HepG2 (cell line): ENCODE data around the gene AUTS2. TPM values are rescaled to one million over a fixed set of nuclear protein-coding genes. Genes with fewer than 3 reads are reported as not detected.

ENCODE experiments used
- ATAC-seq: fragments of 200-7000 bp; cut with Tn5 transposase; 3 replicates; pipeline ENCODE4 v1.9.1; 2020; ENCODE audit warnings: mild to moderate bottlenecking, moderate library complexity
- BruUV-seq: library from RNA; stranded (reverse); fragments of 400-500 nt; replicated peaks from 2 replicates; lab custom pipeline; 2021; lab: Mats Ljungman, UMichigan
- CTCF ChIA-PET: fragments of 300-600 bp; formaldehyde crosslinking; extraction: SDS; loops from one replicate; lab custom pipeline; 2021; ENCODE audit warnings: low total read pairs, inconsistent platforms, low intra/inter-chr PET ratio; lab: Yijun Ruan, JAX
- POLR2A ChIA-PET: fragments of 350-600 bp; sonication (Branson Sonifier 250); formaldehyde crosslinking; loops from one replicate; lab custom pipeline; 2020; ENCODE audit warnings: antibody characterized with exemption, inconsistent platforms; lab: Yijun Ruan, JAX
- DNase-seq: peaks from one replicate; pipeline ENCODE4 v3.0.0-alpha.2; 2015; ENCODE audit warnings: low spot score
- FAIRE-seq: peaks from 3 replicates; lab custom pipeline; 2011; peaks lifted over from hg19 to GRCh38; lab: Jason Lieb, UNC
- H2AFZ ChIP-seq: one replicate; pipeline ENCODE4 v1.6.1; 2011; ENCODE audit warnings: low read length, inconsistent platforms
- H3K27ac ChIP-seq: fragments of 300-600 bp; 3 replicates; pipeline ENCODE4 v1.8.0; 2011; ENCODE audit warnings: mixed run types, mild to moderate bottlenecking, mixed read lengths, low read length, inconsistent platforms; ENCODE audit not compliant: insufficient read depth; ENCODE audit errors: extremely low read length
- H3K27me3 ChIP-seq, 2 experiments: fragments of 200-600 bp in 1 of 2; 2 replicates in 1 of 2; 3 replicates in 1 of 2; pipeline versions ENCODE4 v1.6.0 to v1.8.0; 2011; ENCODE audit warnings: low read length in 2 of 2, mild to moderate bottlenecking in 2 of 2, moderate library complexity in 2 of 2, inconsistent platforms in 1 of 2; ENCODE audit not compliant: insufficient read depth in 2 of 2, control insufficient read depth in 1 of 2
- H3K36me3 ChIP-seq, 2 experiments: fragments of 200-600 bp in 1 of 2; replicated peaks in 1 of 2; 2 replicates in 1 of 2; 3 replicates in 1 of 2; pipeline versions ENCODE4 v1.5.1 to v1.8.0; 2011; ENCODE audit warnings: low read length in 2 of 2, inconsistent platforms in 1 of 2; ENCODE audit not compliant: insufficient read depth in 2 of 2, control insufficient read depth in 1 of 2
- H3K4me1 ChIP-seq: 2 replicates; pipeline ENCODE4 v1.5.1; 2012; ENCODE audit warnings: low read length, inconsistent platforms; ENCODE audit not compliant: insufficient read depth
- H3K4me2 ChIP-seq: 2 replicates; pipeline ENCODE4 v1.6.0; 2011; ENCODE audit warnings: low read depth, low read length, inconsistent platforms
- H3K4me3 ChIP-seq, 3 experiments: fragments of 200-600 bp in 1 of 3; sonication (generic), shearing (Covaris generic) in 1 of 3; replicated peaks in 1 of 3; 2 replicates each; pipeline ENCODE4 v1.5.1; 2011 to 2016; ENCODE audit warnings: low read length in 3 of 3, inconsistent platforms in 2 of 3, low read depth in 2 of 3, mild to moderate bottlenecking in 2 of 3, control low read depth in 1 of 3, mixed read lengths in 1 of 3; ENCODE audit not compliant: insufficient read depth in 1 of 3
- H3K79me2 ChIP-seq: one replicate; pipeline ENCODE4 v1.6.1; 2011; ENCODE audit warnings: low read length, inconsistent platforms; ENCODE audit not compliant: insufficient read depth
- H3K9ac ChIP-seq: 2 replicates; pipeline ENCODE4 v1.6.0; 2011; ENCODE audit warnings: mild to moderate bottlenecking, low read depth, low read length, inconsistent platforms; ENCODE audit not compliant: insufficient read depth
- H3K9me3 ChIP-seq: 2 replicates; pipeline ENCODE4 v1.5.1; 2012; ENCODE audit warnings: mild to moderate bottlenecking, low read length
- H4K20me1 ChIP-seq: 2 replicates; pipeline ENCODE4 v1.6.0; 2011; ENCODE audit warnings: inconsistent platforms, mild to moderate bottlenecking, low read length, moderate library complexity; ENCODE audit not compliant: insufficient read depth
- ERF ChIP-seq: IDR thresholded peaks from 2 replicates; pipeline ENCODE4 v1.6.1; 2018; ENCODE audit warnings: missing biosample characterization, missing genetic modification reagents
- HDAC6 ChIP-seq: fragments of 200-600 bp; sonication (generic); IDR thresholded peaks from 2 replicates; pipeline ENCODE4 v1.7.0; 2017; ENCODE audit warnings: mild to moderate bottlenecking, antibody characterized with exemption, low read length, low read depth
- KMT2B ChIP-seq: IDR thresholded peaks from 2 replicates; pipeline ENCODE4 v1.6.1; 2016; ENCODE audit warnings: missing genetic modification reagents, missing compliant biosample characterization
- ZBTB3 ChIP-seq: sonication (generic); formaldehyde crosslinking; IDR thresholded peaks from 2 replicates; pipeline ENCODE4 v1.4.0; 2020; ENCODE audit warnings: low read depth, mild to moderate bottlenecking, moderate library complexity, missing genetic modification reagents, borderline replicate concordance
- ZBTB43 ChIP-seq: sonication (generic); formaldehyde crosslinking; conservative IDR thresholded peaks from 2 replicates; pipeline ENCODE4 v1.4.0; 2020; ENCODE audit warnings: missing genetic modification reagents
- ZNF891 ChIP-seq: sonication (generic); formaldehyde crosslinking; IDR thresholded peaks from 2 replicates; pipeline ENCODE4 v1.5.0; 2020; ENCODE audit warnings: mild to moderate bottlenecking, missing genetic modification reagents
- ZUFSP ChIP-seq: sonication (generic); formaldehyde crosslinking; IDR thresholded peaks from 2 replicates; pipeline ENCODE4 v1.9.0; 2021; ENCODE audit warnings: missing genetic modification reagents, mild to moderate bottlenecking, borderline replicate concordance
- WGBS: methylation state at CpG from one replicate; pipeline ENCODE4 v1.1.6; 2017; ENCODE audit warnings: low lambda C conversion rate; 5-methylcytosine and 5-hydroxymethylcytosine counted together
- in situ Hi-C: cut with HindIII; loops from 2 replicates; pipeline ENCODE4 v1.10.0; 2017; ENCODE audit warnings: low pct_unique_long_range_greater_than_20kb; ENCODE audit not compliant: extremely low pct_ligation_motif_present
- intact Hi-C: fragments of 100-400 bp; cut with micrococcal nuclease; formaldehyde crosslinking; loops from one replicate; pipeline ENCODE4 v1.10.0; 2022; ENCODE audit not compliant: unreplicated experiment
- polyA plus RNA-seq, 8 experiments: library from polyadenylated mRNA; depleted of rRNA in 3 of 8; stranded (reverse) in 7 of 8; unstranded in 1 of 8; fragments of >200 nt; fragmentation: Illumina TruSeq in 4 of 8; extraction: Trizol in 4 of 8; gene quantifications; 2 replicates each; pipeline versions ENCODE4 v1.2.1 to v1.2.3, GENCODE V29; 2011 to 2016; ENCODE audit warnings: low read depth in 4 of 8, missing spikeins in 1 of 8, mixed read lengths in 1 of 8; ENCODE audit not compliant: insufficient read depth in 1 of 8
- total RNA-seq, 5 experiments: library from RNA; depleted of rRNA; stranded (reverse); fragments of >200 nt; fragmentation: Illumina TruSeq; extraction: Trizol; gene quantifications; 2 replicates each; pipeline ENCODE4 v1.2.3, GENCODE V29; 2016; ENCODE audit warnings: low read depth in 1 of 5

Gene AUTS2
- total and polyA plus RNA-seq, 2 of the 13 experiments (the other 11 are each of a cell fraction or from before 2014, with no cell fraction given) = 0.38 TPM; not detected in 1

GRCh38 chr7:70387217-70387616 is 788.9 kb downstream of the AUTS2 start:
- no TSS peak for BruUV-seq
- 29% methylated on average over 4 of the region's 4 CpGs for WGBS

More at GRCh38 chr7:70387217-70387616, 788.9 kb downstream of the AUTS2 start:
- in situ Hi-C loops = no loop called here
- CTCF ChIA-PET = no interaction called here
- no peak overlapping the region for H3K4me3 ChIP-seq
- intact Hi-C loops = no loop called here
- TF ChIP-seq ZBTB43 (no peak), HDAC6 (no peak), ZNF891 (CRISPR knock-in tag) (no peak), ZBTB3 (CRISPR knock-in tag) (no peak), KMT2B (no peak), ERF (no peak), ZUFSP (CRISPR knock-in tag) (no peak)
- TF ChIP-seq, all 625 proteins: peak for 0
- Histone ChIP-seq H3K36me3 (no peaks in the 10 kb centered on the region), H3K9ac (no peak overlapping the region), H3K9me3 (no peaks in the 10 kb centered on the region), H3K79me2 (no peaks in the 10 kb centered on the region), H4K20me1 (no peaks in the 10 kb centered on the region), H3K4me1 (no peaks in the 10 kb centered on the region), H3K27ac (no peak overlapping the region), H3K4me2 (no peak overlapping the region), H3K27me3 (no peaks in the 10 kb centered on the region), H2AFZ (no peak overlapping the region)
- DNase-seq = no peak
- no peak for ATAC-seq
- POLR2A ChIA-PET = no interaction called here
- no peak for FAIRE-seq
